CD8-positive, alpha-beta memory T cell (primary cell): Measurements from ENCODE around the gene CAT. TPM values are rescaled to one million over a fixed set of nuclear protein-coding genes. Genes with fewer than 3 reads are reported as not detected.

Experiments
- CTCF ChIA-PET: fragments of 350-600 bp; sonication (Branson Sonifier 250); formaldehyde crosslinking; loops from one replicate; lab custom pipeline; 2021; ENCODE audit warnings: antibody characterized with exemption; lab: Charles Lee
- POLR2A ChIA-PET: fragments of 350-600 bp; sonication (Branson Sonifier 250); formaldehyde crosslinking; loops from one replicate; lab custom pipeline; 2021; ENCODE audit warnings: antibody characterized with exemption; lab: Charles Lee
- DNase-seq, 5 donors: peaks; one replicate each; pipeline versions ENCODE4 v3.0.0 to v3.0.0-alpha.2; 2020 to 2022; ENCODE audit warnings: mixed read lengths in 1 of 5
- H3K27ac ChIP-seq: one replicate; pipeline ENCODE4 v1.7.0; 2013; ENCODE audit warnings: low read depth, mild to moderate bottlenecking, low read length, moderate library complexity
- H3K27me3 ChIP-seq: 2 replicates; pipeline ENCODE4 v1.7.0; 2013; ENCODE audit warnings: low read length, mild to moderate bottlenecking; ENCODE audit not compliant: insufficient read depth, poor library complexity, severe bottlenecking
- H3K36me3 ChIP-seq: 2 replicates; pipeline ENCODE4 v1.7.0; 2013; ENCODE audit warnings: mild to moderate bottlenecking, low read length, moderate library complexity; ENCODE audit not compliant: insufficient read depth
- H3K4me1 ChIP-seq: 2 replicates; pipeline ENCODE4 v1.7.0; 2013; ENCODE audit warnings: mild to moderate bottlenecking, low read length, moderate library complexity; ENCODE audit not compliant: insufficient read depth
- H3K4me3 ChIP-seq: 2 replicates; pipeline ENCODE4 v1.7.0; 2013; ENCODE audit warnings: mild to moderate bottlenecking, low read length
- H3K9me3 ChIP-seq: 2 replicates; pipeline ENCODE4 v1.7.0; 2013; ENCODE audit warnings: mild to moderate bottlenecking, low read length
- H3K27ac Mint-ChIP-seq, 8 donors: one replicate each; pipeline ENCODE4 v1.8.0; 2020 to 2021; ENCODE audit warnings: mixed read lengths in 8 of 8, mild to moderate bottlenecking in 6 of 8, inconsistent platforms in 3 of 8, moderate library complexity in 3 of 8
- H3K27me3 Mint-ChIP-seq, 2 donors: one replicate each; pipeline ENCODE4 v1.8.0; 2020 to 2021; ENCODE audit warnings: mixed read lengths in 2 of 2, mild to moderate bottlenecking in 1 of 2, moderate library complexity in 1 of 2
- H3K36me3 Mint-ChIP-seq, 3 donors: one replicate each; pipeline ENCODE4 v1.8.0; 2020 to 2021; ENCODE audit warnings: mixed read lengths in 3 of 3, inconsistent platforms in 1 of 3, mild to moderate bottlenecking in 1 of 3
- H3K4me1 Mint-ChIP-seq, 3 donors: one replicate each; pipeline ENCODE4 v1.8.0; 2020 to 2021; ENCODE audit warnings: mixed read lengths in 3 of 3, inconsistent platforms in 1 of 3, mild to moderate bottlenecking in 1 of 3
- H3K4me3 Mint-ChIP-seq, 7 donors: one replicate each; pipeline ENCODE4 v1.8.0; 2020 to 2021; ENCODE audit warnings: mixed read lengths in 7 of 7, mild to moderate bottlenecking in 6 of 7, moderate library complexity in 4 of 7, inconsistent platforms in 2 of 7
- H3K9me3 Mint-ChIP-seq, 5 donors: one replicate each; pipeline ENCODE4 v1.8.0; 2020 to 2022; ENCODE audit warnings: mixed read lengths in 5 of 5, mild to moderate bottlenecking in 3 of 5, moderate library complexity in 2 of 5, inconsistent platforms in 1 of 5
- polyA plus RNA-seq: library from polyadenylated mRNA; unstranded; fragments of 300-500 nt; fragmentation: Illumina TruSeq; gene quantifications from one replicate; pipeline ENCODE4 v1.2.3, GENCODE V29; 2021
- total RNA-seq, 2 experiments: library from RNA; stranded (reverse); gene quantifications; one replicate each; pipeline ENCODE4 v1.2.3, GENCODE V29; 2021

Gene CAT
- total RNA-seq (10 to 100 TPM; 21.8 to 23.4 TPM), polyA plus RNA-seq (80.4 TPM)

- Mint-ChIP-seq H3K27me3 (peaks cover 0 to 5% of the 10 kb centered on the region in 2 donors), H3K4me3 (peak within 1 kb of the TSS; percentile 95 to 99 (median 97)), H3K4me1 (peaks cover 32 to 52% (median 49%) of the 10 kb centered on the region in 3 donors), H3K27ac (peak within 1 kb of the TSS; percentile 81 to 97 (median 93)), H3K9me3 (no peaks in the 10 kb centered on the region), H3K36me3 (peaks cover 0 to 11% (median 0%) of the 10 kb centered on the region in 3 donors)
- H3K9me3 ChIP-seq: no peaks in the 10 kb centered on the region
- H3K27me3 ChIP-seq: no peaks in the 10 kb centered on the region
- H3K36me3 ChIP-seq: no peaks in the 10 kb centered on the region
- POLR2A ChIA-PET: interaction anchor here (0.7 kb wide), 1 partner anchor 477 kb away, joined by 4 read pairs; no protein-coding TSS in a partner anchor
- CTCF ChIA-PET: interaction anchor here (1.8 kb wide), 1 partner anchor 13 kb away, joined by 4 read pairs; no protein-coding TSS in a partner anchor
- peak within 1 kb of the TSS; percentile 75 for H3K27ac ChIP-seq
- peak; percentile 94 to 98 (median 97) for DNase-seq
- peaks cover 18% of the 10 kb centered on the region for H3K4me1 ChIP-seq
- H3K4me3 ChIP-seq: peak within 1 kb of the TSS; percentile 77
Measured at GRCh38 chr11:34438529-34439507, at the start of gene CAT. Gene CAT, plus strand, starts transcription at chr11:34438934. Its CDS starts 80 bp downstream, at chr11:34439014.

GRCh38 chr11:34394771-34395300 lies 43.9 kb upstream of the CAT start:
- Histone ChIP-seq H3K36me3 (no peaks in the 10 kb centered on the region), H3K27me3 (no peaks in the 10 kb centered on the region), H3K9me3 (no peaks in the 10 kb centered on the region), H3K4me3 (no peak overlapping the region), H3K27ac (no peak overlapping the region), H3K4me1 (no peaks in the 10 kb centered on the region)
- Mint-ChIP-seq H3K27me3 (peaks cover 25 to 63% of the 10 kb centered on the region in 2 donors), H3K27ac (no peak overlapping the region), H3K4me1 (no peaks in the 10 kb centered on the region), H3K9me3 (peaks cover 11 to 22% (median 19%) of the 10 kb centered on the region in 5 donors), H3K4me3 (no peak overlapping the region), H3K36me3 (peaks cover 0 to 15% (median 0%) of the 10 kb centered on the region in 3 donors)
- DNase-seq: no peak
- ChIA-PET CTCF (no interaction called here), POLR2A (no interaction called here)

- peaks cover 0 to 15% (median 0%) of the 10 kb centered on the region in 3 donors for H3K36me3 Mint-ChIP-seq
Measured at GRCh38 chr11:34395916-34396550, 42.7 kb upstream of the CAT start.

GRCh38 chr11:34397120-34397519 lies 41.6 kb upstream of the CAT start:
- Histone ChIP-seq H3K36me3 (no peaks in the 10 kb centered on the region), H3K4me1 (no peaks in the 10 kb centered on the region), H3K27me3 (no peaks in the 10 kb centered on the region), H3K27ac (no peak overlapping the region), H3K4me3 (no peak overlapping the region), H3K9me3 (no peaks in the 10 kb centered on the region)
- ChIA-PET POLR2A (no interaction called here), CTCF (no interaction called here)
- Mint-ChIP-seq H3K9me3 (peaks cover 11 to 22% (median 19%) of the 10 kb centered on the region in 5 donors), H3K27ac (no peak overlapping the region), H3K27me3 (peaks cover 15 to 58% of the 10 kb centered on the region in 2 donors), H3K4me3 (no peak overlapping the region), H3K36me3 (peaks cover 0 to 15% (median 0%) of the 10 kb centered on the region in 3 donors), H3K4me1 (no peaks in the 10 kb centered on the region)
- DNase-seq: no peak

More at GRCh38 chr11:34395916-34396550, 42.7 kb upstream of the CAT start:
- H3K27ac Mint-ChIP-seq: no peak overlapping the region
- Histone ChIP-seq H3K9me3 (no peaks in the 10 kb centered on the region), H3K36me3 (no peaks in the 10 kb centered on the region), H3K27ac (no peak overlapping the region), H3K4me1 (no peaks in the 10 kb centered on the region), H3K27me3 (no peaks in the 10 kb centered on the region), H3K4me3 (no peak overlapping the region)
- ChIA-PET POLR2A (no interaction called here), CTCF (no interaction called here)
- H3K9me3 Mint-ChIP-seq: peaks cover 11 to 22% (median 19%) of the 10 kb centered on the region in 5 donors
- peaks cover 17 to 60% of the 10 kb centered on the region in 2 donors for H3K27me3 Mint-ChIP-seq
- H3K4me3 Mint-ChIP-seq: no peak overlapping the region
- no peak for DNase-seq
- no peaks in the 10 kb centered on the region for H3K4me1 Mint-ChIP-seq

- CTCF ChIA-PET: no interaction called here
- no peak for DNase-seq
- Mint-ChIP-seq H3K4me1 (no peaks in the 10 kb centered on the region), H3K27ac (no peak overlapping the region), H3K4me3 (no peak overlapping the region), H3K9me3 (peaks cover 11 to 20% (median 17%) of the 10 kb centered on the region in 5 donors), H3K27me3 (peaks cover 15 to 51% of the 10 kb centered on the region in 2 donors), H3K36me3 (peaks cover 0 to 13% (median 0%) of the 10 kb centered on the region in 3 donors)
- Histone ChIP-seq H3K27ac (no peak overlapping the region), H3K36me3 (no peaks in the 10 kb centered on the region), H3K4me3 (no peak overlapping the region), H3K27me3 (no peaks in the 10 kb centered on the region), H3K4me1 (no peaks in the 10 kb centered on the region), H3K9me3 (no peaks in the 10 kb centered on the region)
- POLR2A ChIA-PET: no interaction called here
Measured at GRCh38 chr11:34397811-34398210, 40.9 kb upstream of the CAT start.

- Histone ChIP-seq H3K27me3 (no peaks in the 10 kb centered on the region), H3K27ac (no peak overlapping the region), H3K4me3 (no peak overlapping the region), H3K9me3 (no peaks in the 10 kb centered on the region), H3K4me1 (no peaks in the 10 kb centered on the region), H3K36me3 (no peaks in the 10 kb centered on the region)
- no peak for DNase-seq
- Mint-ChIP-seq H3K9me3 (no peaks in the 10 kb centered on the region), H3K27me3 (peaks cover 7 to 39% of the 10 kb centered on the region in 2 donors), H3K36me3 (no peaks in the 10 kb centered on the region), H3K27ac (no peak overlapping the region), H3K4me3 (no peak overlapping the region), H3K4me1 (peaks cover 5 to 14% (median 12%) of the 10 kb centered on the region in 3 donors)
- POLR2A ChIA-PET: no interaction called here
- CTCF ChIA-PET: no interaction called here
Measured at GRCh38 chr11:34403431-34403830, 35.3 kb upstream of the CAT start.

- H3K27ac ChIP-seq: no peak overlapping the region
- Mint-ChIP-seq H3K27me3 (peaks cover 9 to 44% of the 10 kb centered on the region in 2 donors), H3K27ac (no peak overlapping the region), H3K4me3 (peak overlapping the region in 1 of 7 donors; percentile 68), H3K9me3 (no peaks in the 10 kb centered on the region), H3K36me3 (no peaks in the 10 kb centered on the region), H3K4me1 (peaks cover 5 to 14% (median 12%) of the 10 kb centered on the region in 3 donors)
- CTCF ChIA-PET: interaction anchor here (0.9 kb wide), 1 partner anchor 63 kb away, joined by 3 read pairs; no protein-coding TSS in a partner anchor
- POLR2A ChIA-PET: no interaction called here
- no peaks in the 10 kb centered on the region for H3K4me1 ChIP-seq
- no peaks in the 10 kb centered on the region for H3K36me3 ChIP-seq
- no peaks in the 10 kb centered on the region for H3K27me3 ChIP-seq
- H3K9me3 ChIP-seq: no peaks in the 10 kb centered on the region
- no peak for DNase-seq
- H3K4me3 ChIP-seq: no peak overlapping the region
Measured at GRCh38 chr11:34404280-34404679, 34.5 kb upstream of the CAT start.
